Left forelimb (tissue), 1 donor: ENCODE measurements around the gene MAGIX.
"Not testable (repeated sequence)": the region's sequence is repeated elsewhere in the genome, so short reads cannot be mapped to it uniquely, and the experiment has no call there.

ENCODE experiments used
- DNase-seq: peaks from one replicate; pipeline ENCODE4 v3.0.0-alpha.2; 2018; ENCODE audit warnings: low spot score

MAGIX gene

GRCh38 chrX:49161632-49162031 lies 926 bp upstream of the MAGIX start:
- DNase-seq: no peak

- peak; percentile 88 for DNase-seq
Observed at GRCh38 chrX:49163555-49164419, 1.2 kb downstream of the MAGIX start.

- DNase-seq: no peak
Observed at GRCh38 chrX:49164589-49165360, 2.2 kb downstream of the MAGIX start.

- peak; percentile 76 for DNase-seq
Observed at GRCh38 chrX:49165901-49166881, 3.6 kb downstream of the MAGIX start.

GRCh38 chrX:49166914-49167739 lies 4.6 kb downstream of the MAGIX start:
- DNase-seq: peak; percentile 79

- DNase-seq: no peak
Observed at GRCh38 chrX:49167740-49168108, 5.2 kb downstream of the MAGIX start.

- DNase-seq: peak; percentile 68
Observed at GRCh38 chrX:49171752-49172279, 9.3 kb downstream of the MAGIX start, which contains the start of gene PLP2. TSS of gene PLP2 (plus strand) at chrX:49171898. CDS start at chrX:49172001, 103 bp downstream.

GRCh38 chrX:49172280-49172780 lies 9.8 kb downstream of the MAGIX start:
- DNase-seq: no peak

- DNase-seq: not testable (repeated sequence)
Observed at GRCh38 chrX:49173544-49173943, 11.0 kb downstream of the MAGIX start.

- DNase-seq: no peak
Observed at GRCh38 chrX:49174723-49175122, 12.2 kb downstream of the MAGIX start.

- DNase-seq: no peak
Observed at GRCh38 chrX:49175435-49176274, 13.1 kb downstream of the MAGIX start.

GRCh38 chrX:49176421-49177326 lies 14.1 kb downstream of the MAGIX start:
- DNase-seq: no peak

- no peak for DNase-seq
Observed at GRCh38 chrX:49177338-49177833, 14.8 kb downstream of the MAGIX start.

GRCh38 chrX:49177873-49178480 lies 15.4 kb downstream of the MAGIX start:
- DNase-seq: no peak

- no peak for DNase-seq
Observed at GRCh38 chrX:49178537-49178936, 16.0 kb downstream of the MAGIX start.

GRCh38 chrX:49179358-49179757 lies 16.8 kb downstream of the MAGIX start:
- no peak for DNase-seq

- DNase-seq: no peak
Observed at GRCh38 chrX:49183701-49184281, 21.2 kb downstream of the MAGIX start.
